ENCODE results near the gene IGF2BP2.

IGF2BP2 gene

GRCh38 chr3:185734725-185735096 lies 90.1 kb downstream of the IGF2BP2 start:
- no peak for DNase-seq (ENCODE audit: low read depth in 2 of 2)

DNA sequence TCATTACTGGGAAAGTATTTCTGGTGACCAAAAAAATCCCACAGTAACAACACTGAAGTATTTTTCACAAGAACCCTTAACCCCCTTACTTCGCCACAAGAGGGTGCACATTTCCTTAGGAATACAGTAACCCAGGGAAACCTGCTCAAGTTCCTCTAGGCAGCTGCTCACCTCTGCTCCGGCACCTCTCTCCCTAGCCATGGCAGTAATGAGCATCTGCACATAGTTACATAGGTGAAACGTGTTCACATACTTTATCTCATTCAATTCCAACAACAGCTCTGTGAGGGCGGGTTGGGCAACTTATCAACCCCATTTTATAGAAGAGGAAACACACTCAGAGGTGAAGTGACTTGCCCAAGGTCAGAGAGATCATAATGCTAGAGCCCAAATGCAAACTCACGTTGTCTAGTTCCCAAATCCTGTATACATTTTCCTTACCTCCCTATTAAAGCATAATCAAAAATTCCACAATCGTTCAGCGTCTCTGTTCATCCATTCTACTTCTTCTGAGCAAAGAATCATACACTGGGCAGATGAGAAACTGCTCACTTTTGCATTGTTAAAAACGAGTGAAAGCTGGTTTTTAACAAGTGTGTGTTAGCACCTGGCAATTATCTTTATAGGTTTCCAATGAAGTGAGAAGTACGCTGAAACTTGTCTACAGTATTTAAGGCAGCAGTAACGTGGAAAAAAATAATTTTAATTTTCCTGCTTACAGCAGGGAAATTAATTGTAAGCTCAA lies 90.7 kb downstream of the IGF2BP2 start:
- DNase-seq (ENCODE audit: low read depth in 2 of 2) = no peak

GRCh38 chr3:185732782-185733181 lies 92.1 kb downstream of the IGF2BP2 start:
- no peak for DNase-seq (ENCODE audit: low read depth in 2 of 2)

DNA sequence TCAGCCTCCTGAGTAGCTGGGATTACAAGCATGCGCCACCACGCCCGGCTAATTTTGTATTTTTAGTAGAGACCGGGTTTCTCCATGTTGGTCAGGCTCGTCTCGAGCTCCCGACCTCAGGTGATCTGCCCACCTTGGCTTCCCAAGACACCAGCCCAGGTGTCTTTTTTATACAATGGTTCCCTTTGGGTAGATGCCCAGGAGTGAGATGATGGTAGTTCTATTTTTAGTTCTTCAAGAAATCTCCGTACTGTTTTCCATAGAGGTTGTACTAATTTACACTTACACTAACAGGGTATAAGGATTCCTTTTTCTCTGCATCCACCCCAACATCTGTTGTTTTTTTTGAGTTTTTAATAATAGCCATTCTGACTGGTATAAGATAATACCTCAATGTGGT lies 94.3 kb downstream of the IGF2BP2 start:
- no peak for DNase-seq (ENCODE audit: low read depth in 2 of 2)

DNA sequence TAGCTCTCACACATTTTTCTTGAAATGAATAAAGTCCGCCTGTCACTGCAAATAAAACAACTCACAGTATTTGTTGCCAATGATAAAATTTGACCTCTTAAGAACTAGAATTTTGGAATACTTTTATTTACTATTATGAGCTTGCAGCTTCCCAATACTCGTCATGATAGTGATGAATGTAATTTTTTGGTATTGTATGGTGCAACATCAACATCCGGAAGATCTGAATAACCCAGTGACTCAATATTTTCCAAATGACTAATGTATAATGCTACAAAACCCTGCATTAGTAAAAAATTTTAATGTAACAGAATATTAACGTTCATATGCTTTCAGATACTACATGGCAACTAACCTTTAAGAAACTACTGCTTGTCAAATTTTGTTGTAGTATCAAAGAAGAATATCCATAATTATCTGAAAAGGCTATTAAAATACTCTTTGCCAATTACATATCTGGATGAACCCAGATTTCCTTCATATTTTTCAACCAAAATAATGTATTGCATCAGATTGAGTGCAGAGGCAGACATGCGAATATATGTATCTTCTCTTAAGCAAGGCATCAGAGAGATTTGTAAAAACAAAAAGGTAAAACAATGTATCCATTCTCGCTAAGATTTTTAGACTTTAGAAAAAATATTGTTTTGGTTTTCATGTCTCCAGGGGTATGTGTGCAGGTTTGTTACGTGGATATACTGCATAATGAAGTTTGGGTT lies 95.3 kb downstream of the IGF2BP2 start:
- no peak for DNase-seq (ENCODE audit: low read depth in 2 of 2)

GRCh38 chr3:185728630-185729336 lies 96.1 kb downstream of the IGF2BP2 start:
- DNase-seq (ENCODE audit: low read depth in 2 of 2) = no peak

DNA sequence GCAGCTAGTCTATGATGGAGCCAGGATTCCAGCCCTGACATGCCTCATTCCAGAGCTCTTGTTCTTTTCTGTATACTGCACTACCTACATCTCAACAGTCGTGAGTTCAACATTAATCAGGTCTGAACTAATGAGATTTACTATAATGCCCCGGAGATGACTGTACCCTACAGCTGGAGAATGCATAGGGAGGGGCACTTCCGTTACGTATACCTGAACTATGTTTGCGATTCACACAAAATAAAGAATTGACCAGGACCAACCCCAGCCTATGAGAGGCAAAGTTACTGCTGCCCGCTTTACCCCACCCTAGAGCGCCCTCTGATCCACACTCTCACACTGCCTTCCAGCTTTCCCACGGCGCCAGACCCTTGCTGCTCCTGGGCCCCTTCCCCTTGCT lies 97.0 kb downstream of the IGF2BP2 start:
- no peak for DNase-seq (ENCODE audit: low read depth in 2 of 2)

DNA sequence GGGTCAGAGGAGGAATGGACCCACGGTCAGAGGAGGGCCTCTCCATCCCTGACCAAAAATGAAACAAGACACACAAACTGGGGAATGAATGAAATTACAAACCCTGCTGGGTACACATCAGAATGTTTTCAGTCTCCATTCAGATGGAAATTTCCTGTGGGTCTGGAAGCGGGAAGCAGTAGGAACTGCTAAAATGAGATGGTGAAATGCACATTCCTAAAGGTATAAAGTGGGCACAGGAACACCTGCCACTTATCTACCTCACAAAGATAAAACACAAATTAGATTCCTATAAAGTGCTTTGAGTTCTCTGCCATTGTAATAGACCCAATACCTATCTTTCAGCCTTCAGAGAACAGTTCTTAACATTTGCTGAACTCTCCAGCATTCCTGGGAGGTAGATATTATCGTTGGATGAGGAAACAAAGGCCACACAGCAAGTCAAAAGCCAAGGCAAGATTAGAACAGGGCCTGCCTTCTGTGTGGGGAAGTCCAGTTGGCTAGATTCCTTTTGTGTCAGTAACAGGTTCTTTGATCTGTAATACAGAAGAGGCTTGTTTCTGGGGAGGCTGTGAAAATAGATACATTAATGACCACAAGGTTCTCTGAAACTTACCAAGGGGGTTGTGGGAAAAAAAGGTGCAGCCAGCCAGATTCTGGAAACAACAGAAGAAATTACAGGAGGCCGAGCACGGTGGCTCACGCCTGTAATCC lies 98.4 kb downstream of the IGF2BP2 start:
- no peak for DNase-seq (ENCODE audit: low read depth in 2 of 2)

DNA sequence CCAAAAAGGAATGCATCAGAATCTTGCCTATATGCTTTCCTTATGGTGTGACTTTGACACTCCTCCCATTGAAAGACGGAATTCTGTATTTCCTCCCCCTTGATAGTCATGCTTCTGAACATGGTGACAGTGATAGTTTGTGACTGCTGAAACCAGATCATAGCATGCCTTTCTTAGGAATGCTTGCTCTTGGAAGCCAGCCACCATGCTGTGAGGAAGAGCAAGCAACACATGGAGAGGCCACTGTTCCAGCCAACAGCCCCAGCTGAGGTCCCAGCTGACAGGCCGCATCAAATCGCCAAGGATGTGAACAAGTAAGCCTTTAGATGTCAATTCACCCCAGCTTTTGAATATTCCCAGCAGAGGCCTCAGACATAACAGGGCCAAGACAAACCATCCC lies 100.1 kb downstream of the IGF2BP2 start:
- no peak for DNase-seq (ENCODE audit: low read depth in 2 of 2)

- no peak for DNase-seq (ENCODE audit: low read depth in 2 of 2)
These were observed 100.6 kb downstream of the IGF2BP2 start for GRCh38 chr3:185724251-185724650.

- DNase-seq (ENCODE audit: low read depth in 2 of 2) = no peak
These were observed 102.0 kb downstream of the IGF2BP2 start for GRCh38 chr3:185722881-185723280.

DNA sequence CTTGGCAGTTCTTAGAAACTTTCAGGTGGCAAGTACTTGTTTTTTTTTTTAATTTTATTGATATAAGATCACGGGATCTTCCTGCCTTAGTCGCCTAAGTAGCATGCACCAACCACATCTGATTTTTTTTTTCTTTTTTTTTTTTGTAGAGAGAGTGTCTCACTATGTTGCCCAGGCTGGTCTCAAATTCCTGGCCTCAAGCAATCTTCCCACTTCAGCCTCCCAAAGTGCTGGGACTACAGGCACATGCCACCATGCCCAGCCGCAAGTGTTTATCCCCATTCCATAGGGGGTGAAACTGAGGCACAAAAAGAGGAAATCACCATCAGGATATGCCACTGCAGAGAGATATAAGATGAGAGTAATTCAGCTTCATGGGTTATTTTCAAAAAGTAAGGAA lies 102.9 kb downstream of the IGF2BP2 start:
- no peak for DNase-seq (ENCODE audit: low read depth in 2 of 2)

DNA sequence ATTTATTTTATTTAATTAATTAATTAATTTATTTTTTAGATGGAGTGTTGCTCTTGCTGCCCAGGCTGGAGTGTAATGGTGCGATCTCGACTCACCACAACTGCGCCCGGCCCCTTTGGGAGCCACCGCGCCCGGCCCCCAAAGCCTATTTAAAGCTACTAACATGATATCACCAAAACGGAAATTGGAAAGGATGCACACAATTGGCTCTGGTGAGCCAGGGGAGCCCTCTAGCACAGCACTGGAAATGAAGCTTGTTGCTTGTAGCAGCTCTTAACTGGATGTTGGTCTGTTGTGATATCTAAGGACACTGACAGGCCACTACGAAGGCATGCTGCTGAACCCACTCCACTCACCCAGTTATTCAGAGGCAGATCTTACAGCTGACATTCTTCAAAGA lies 104.5 kb downstream of the IGF2BP2 start:
- DNase-seq (ENCODE audit: low read depth in 2 of 2) = no peak

DNA sequence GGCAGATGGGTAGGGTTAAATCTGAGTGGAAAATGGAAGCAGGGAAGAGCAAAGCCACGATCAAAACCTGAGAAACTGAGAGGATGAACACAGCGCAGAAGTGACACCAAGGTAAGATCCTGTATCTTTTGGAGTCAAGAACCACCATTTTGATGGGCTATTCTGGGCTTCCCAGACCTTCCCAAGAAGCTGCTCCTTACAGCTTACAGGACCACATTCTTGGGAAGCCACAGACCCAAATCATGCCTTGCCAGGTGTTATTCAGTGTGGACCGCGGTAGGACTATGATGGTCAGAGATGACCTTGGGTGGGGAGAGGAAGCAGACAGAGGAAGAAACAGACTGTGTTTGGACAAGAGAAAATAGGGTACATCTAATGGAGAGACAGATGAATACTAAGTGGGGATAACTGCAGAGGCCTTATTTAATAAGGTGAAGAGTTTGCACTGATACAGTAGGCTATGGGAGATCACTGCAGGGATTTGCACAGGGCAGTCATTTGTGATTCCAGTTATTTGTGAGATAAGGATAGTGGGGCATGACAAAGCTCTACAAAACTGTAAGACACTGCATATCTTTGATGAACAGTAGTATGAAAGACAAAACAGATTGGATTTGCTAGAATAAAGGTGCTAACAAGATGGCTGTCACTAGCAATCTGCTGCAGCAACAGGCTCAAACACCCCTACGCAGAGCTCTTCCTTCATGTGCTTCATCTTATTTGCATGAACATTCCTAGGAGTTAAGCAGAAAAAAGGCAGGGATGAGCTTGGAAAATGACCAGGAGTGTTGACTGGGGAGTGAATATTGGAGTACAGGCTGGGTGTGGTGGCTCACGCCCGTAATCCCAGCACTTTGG lies 105.9 kb downstream of the IGF2BP2 start:
- no peak for DNase-seq (ENCODE audit: low read depth in 2 of 2)

DNA sequence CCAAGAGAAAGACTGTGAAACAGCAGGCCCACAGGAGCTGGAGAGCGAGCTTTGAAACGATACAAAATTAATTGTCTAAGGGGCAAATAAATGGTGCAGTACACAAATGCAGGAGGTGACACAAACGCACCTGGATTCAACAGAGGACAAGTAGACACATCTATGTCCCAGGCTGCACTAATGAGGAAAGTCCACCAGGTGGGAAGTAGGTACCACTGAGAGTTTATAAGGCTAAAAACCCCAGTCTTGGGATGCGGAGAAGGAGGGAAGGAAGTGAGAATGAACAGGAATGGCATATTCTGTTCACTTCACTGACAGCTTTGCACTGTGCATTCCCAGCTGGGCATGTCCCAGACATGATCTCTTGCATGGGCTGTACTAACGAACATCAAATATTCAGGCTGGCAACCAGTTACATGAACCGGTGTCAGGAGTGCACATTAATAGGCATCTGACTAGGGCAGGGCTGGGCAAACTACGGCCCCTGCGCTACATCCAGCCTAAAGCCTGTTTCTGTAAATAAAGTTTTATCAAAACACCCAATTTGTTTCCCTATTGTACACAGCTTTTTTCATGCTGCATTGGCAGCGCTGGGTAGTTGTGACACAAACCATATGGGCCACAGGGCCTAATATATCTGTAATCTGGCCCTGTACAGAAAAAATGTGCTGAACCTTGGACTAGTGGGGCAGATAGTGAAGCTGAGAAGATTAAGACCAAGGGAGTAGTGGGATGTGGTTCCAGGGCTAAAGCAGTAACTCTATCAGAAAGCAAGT lies 107.0 kb downstream of the IGF2BP2 start:
- DNase-seq (ENCODE audit: low read depth in 2 of 2) = no peak

DNA sequence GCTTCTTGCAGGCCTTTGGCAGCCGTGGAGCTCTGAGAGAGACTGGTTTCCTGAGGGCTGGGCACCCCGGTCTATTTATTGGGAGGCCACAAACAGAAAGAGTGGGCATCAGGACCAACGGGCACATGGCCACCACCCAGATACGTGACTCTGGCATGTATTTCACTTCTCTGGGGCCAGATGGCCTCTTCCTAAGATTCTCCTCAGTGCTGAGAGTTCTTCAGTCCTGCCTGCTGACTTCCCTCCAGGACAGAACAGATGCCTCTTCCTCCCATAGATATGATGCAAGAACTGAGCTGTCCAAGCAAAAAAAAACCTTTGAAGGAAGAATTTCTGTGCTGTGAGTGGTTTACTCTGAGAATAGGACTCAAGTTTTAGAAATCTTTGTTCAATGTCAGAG lies 107.7 kb downstream of the IGF2BP2 start:
- DNase-seq (ENCODE audit: low read depth in 2 of 2) = no peak

GRCh38 chr3:185716436-185717108 lies 108.3 kb downstream of the IGF2BP2 start:
- DNase-seq (ENCODE audit: low read depth in 2 of 2) = no peak

DNA sequence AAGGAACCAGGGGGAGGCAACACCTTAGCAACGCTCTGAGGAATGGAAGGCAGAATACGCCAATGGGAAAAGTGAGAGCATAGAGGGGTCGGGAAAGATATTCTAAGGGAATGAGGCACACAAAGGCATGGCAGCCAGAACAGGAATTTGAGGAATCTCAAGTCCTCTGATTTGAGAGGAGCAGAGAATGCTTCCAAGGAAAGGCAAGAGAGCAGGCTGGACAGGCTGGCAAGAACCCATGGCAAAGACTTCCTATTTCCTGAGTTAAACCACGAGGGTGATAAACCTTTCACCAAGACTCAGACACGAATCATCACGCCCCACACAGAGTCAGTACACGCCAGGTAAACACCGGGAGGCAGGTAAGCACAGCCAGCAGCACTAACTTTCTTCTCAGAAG lies 109.8 kb downstream of the IGF2BP2 start:
- no peak for DNase-seq (ENCODE audit: low read depth in 2 of 2)

DNA sequence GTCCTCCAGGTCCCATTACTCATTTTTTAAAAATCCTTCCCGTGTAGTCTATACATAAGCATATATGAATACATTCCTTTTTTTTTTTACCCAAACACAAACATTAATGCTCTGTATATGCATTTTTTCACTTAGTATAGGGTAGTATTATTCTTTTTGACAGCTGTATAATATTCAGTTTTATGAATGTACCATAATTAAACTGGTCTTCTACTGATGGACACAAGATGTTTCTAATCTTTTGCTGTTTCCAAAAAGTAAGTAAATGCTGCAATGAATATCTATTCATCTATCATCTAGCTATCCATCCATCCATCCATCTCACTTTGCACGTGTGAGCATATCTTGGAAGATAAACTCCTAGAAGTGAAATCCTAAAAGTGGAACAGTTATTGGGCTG lies 110.8 kb downstream of the IGF2BP2 start:
- DNase-seq (ENCODE audit: low read depth in 2 of 2) = no peak

- DNase-seq (ENCODE audit: low read depth in 2 of 2) = no peak
These were observed 111.8 kb downstream of the IGF2BP2 start for GRCh38 chr3:185713015-185713414.
